Measurements from ENCODE around the gene ARSA.

ARSA gene

GRCh38 chr22:50576806-50577696, 50.9 kb downstream of the ARSA start:
- DNase-seq: no peak

GRCh38 chr22:50576070-50576469, 51.9 kb downstream of the ARSA start:
- DNase-seq: no peak

GRCh38 chr22:50575426-50575941, 52.5 kb downstream of the ARSA start:
- no peak for DNase-seq

Measured in midbrain (tissue), 1 donor.